ENCODE measurements around the gene WDR75. TPM values are rescaled to one million over a fixed set of nuclear protein-coding genes. Genes with fewer than 3 reads are reported as not detected.

Gene WDR75
- polyA plus RNA-seq, 4 donors, result 11.6 to 37.5 (median 15.6) TPM

- H3K27me3 ChIP-seq (ENCODE audit: control insufficient read depth in 3 of 3, insufficient read depth in 3 of 3, low read length in 3 of 3), result no peaks in the 10 kb centered on the region
- DNase-seq (no peak), FAIRE-seq (no peak)
- no peaks in the 10 kb centered on the region for H3K9me3 ChIP-seq (ENCODE audit: control insufficient read depth in 2 of 2, insufficient read depth in 1 of 2, low read depth in 1 of 2, low read length in 1 of 2)
- 90 to 92% (median 91%) methylated on average over 3 of the region's 3 CpGs for WGBS, 3 donors
- H3K27ac ChIP-seq (ENCODE audit: low read depth in 1 of 3, low read length in 2 of 3), result no peak overlapping the region
- no peak overlapping the region for H3K4me3 ChIP-seq (ENCODE audit: low read depth in 1 of 3, low read length in 3 of 3)
- no peaks in the 10 kb centered on the region for H3K36me3 ChIP-seq (ENCODE audit: control insufficient read depth in 3 of 3, insufficient read depth in 2 of 3, low read depth in 1 of 3, low read length in 3 of 3)
- H3K4me1 ChIP-seq (ENCODE audit: control insufficient read depth in 3 of 3, insufficient read depth in 2 of 3, low read depth in 1 of 3, low read length in 2 of 3), result peaks cover 0 to 3% (median 0%) of the 10 kb centered on the region in 3 donors
Observed at GRCh38 chr2:189409131-189409530, 32.1 kb upstream of the WDR75 start.

- Histone ChIP-seq H3K4me1 (ENCODE audit: control insufficient read depth in 3 of 3, insufficient read depth in 2 of 3, low read depth in 1 of 3, low read length in 2 of 3) (peaks cover 0 to 3% (median 0%) of the 10 kb centered on the region in 3 donors), H3K4me3 (ENCODE audit: low read depth in 1 of 3, low read length in 3 of 3) (no peak overlapping the region), H3K27me3 (ENCODE audit: control insufficient read depth in 3 of 3, insufficient read depth in 3 of 3, low read length in 3 of 3) (no peaks in the 10 kb centered on the region), H3K9me3 (ENCODE audit: control insufficient read depth in 2 of 2, insufficient read depth in 1 of 2, low read depth in 1 of 2, low read length in 1 of 2) (no peaks in the 10 kb centered on the region), H3K36me3 (ENCODE audit: control insufficient read depth in 3 of 3, insufficient read depth in 2 of 3, low read depth in 1 of 3, low read length in 3 of 3) (no peaks in the 10 kb centered on the region), H3K27ac (ENCODE audit: low read depth in 1 of 3, low read length in 2 of 3) (no peak overlapping the region)
- WGBS, 3 donors, result 70 to 89% (median 79%) methylated on average over 1 of the region's 1 CpG
- no peak for FAIRE-seq
- no peak for DNase-seq
Observed at GRCh38 chr2:189409647-189410046, 31.6 kb upstream of the WDR75 start.

DNA sequence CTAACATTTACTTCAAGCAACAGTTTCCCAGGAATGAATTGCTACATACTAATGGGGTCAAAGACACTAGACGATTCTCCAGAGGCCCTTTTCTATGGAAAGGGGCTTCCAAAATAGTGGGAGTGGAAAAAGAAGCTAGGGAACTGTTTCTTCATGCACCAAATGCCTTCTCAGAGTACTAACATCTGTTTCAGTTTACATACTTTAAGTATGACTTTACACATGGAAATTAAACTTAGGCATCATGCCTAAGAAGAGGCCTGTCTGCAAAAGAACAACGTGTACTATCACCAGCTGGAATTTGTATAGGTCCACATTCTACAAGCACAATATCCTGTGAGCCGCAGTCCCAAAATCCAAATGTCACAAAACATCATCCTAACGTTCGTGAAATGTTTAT, 29.4 kb upstream of the WDR75 start:
- Histone ChIP-seq H3K27ac (ENCODE audit: low read depth in 1 of 3, low read length in 2 of 3) (peak overlapping the region in 1 of 3 donors; percentile 17), H3K9me3 (ENCODE audit: control insufficient read depth in 2 of 2, insufficient read depth in 1 of 2, low read depth in 1 of 2, low read length in 1 of 2) (no peaks in the 10 kb centered on the region), H3K36me3 (ENCODE audit: control insufficient read depth in 3 of 3, insufficient read depth in 2 of 3, low read depth in 1 of 3, low read length in 3 of 3) (no peaks in the 10 kb centered on the region), H3K4me1 (ENCODE audit: control insufficient read depth in 3 of 3, insufficient read depth in 2 of 3, low read depth in 1 of 3, low read length in 2 of 3) (peaks cover 0 to 3% (median 0%) of the 10 kb centered on the region in 3 donors), H3K27me3 (ENCODE audit: control insufficient read depth in 3 of 3, insufficient read depth in 3 of 3, low read length in 3 of 3) (no peaks in the 10 kb centered on the region), H3K4me3 (ENCODE audit: low read depth in 1 of 3, low read length in 3 of 3) (no peak overlapping the region)
- DNase-seq (peak in 1 of 2 donors; percentile 36), FAIRE-seq (no peak)
- WGBS, 3 donors, result 42 to 52% (median 50%) methylated on average over 5 of the region's 5 CpGs

GRCh38 chr2:189412330-189412953, 28.8 kb upstream of the WDR75 start:
- no peak overlapping the region for H3K4me3 ChIP-seq (ENCODE audit: low read depth in 1 of 3, low read length in 3 of 3)
- H3K27me3 ChIP-seq (ENCODE audit: control insufficient read depth in 3 of 3, insufficient read depth in 3 of 3, low read length in 3 of 3), result no peaks in the 10 kb centered on the region
- no peaks in the 10 kb centered on the region for H3K36me3 ChIP-seq (ENCODE audit: control insufficient read depth in 3 of 3, insufficient read depth in 2 of 3, low read depth in 1 of 3, low read length in 3 of 3)
- peaks cover 0 to 3% (median 0%) of the 10 kb centered on the region in 3 donors for H3K4me1 ChIP-seq (ENCODE audit: control insufficient read depth in 3 of 3, insufficient read depth in 2 of 3, low read depth in 1 of 3, low read length in 2 of 3)
- H3K9me3 ChIP-seq (ENCODE audit: control insufficient read depth in 2 of 2, insufficient read depth in 1 of 2, low read depth in 1 of 2, low read length in 1 of 2), result no peaks in the 10 kb centered on the region
- DNase-seq (peak; percentile 47 to 58), FAIRE-seq (peak; percentile 94)
- no peak overlapping the region for H3K27ac ChIP-seq (ENCODE audit: low read depth in 1 of 3, low read length in 2 of 3)
- WGBS, 3 donors, result 42 to 52% (median 51%) methylated on average over 4 of the region's 4 CpGs

GRCh38 chr2:189413249-189413648, 28.0 kb upstream of the WDR75 start:
- Histone ChIP-seq H3K36me3 (ENCODE audit: control insufficient read depth in 3 of 3, insufficient read depth in 2 of 3, low read depth in 1 of 3, low read length in 3 of 3) (no peaks in the 10 kb centered on the region), H3K27ac (ENCODE audit: low read depth in 1 of 3, low read length in 2 of 3) (no peak overlapping the region), H3K4me1 (ENCODE audit: control insufficient read depth in 3 of 3, insufficient read depth in 2 of 3, low read depth in 1 of 3, low read length in 2 of 3) (peaks cover 0 to under 1% (median 0%) of the 10 kb centered on the region in 3 donors), H3K4me3 (ENCODE audit: low read depth in 1 of 3, low read length in 3 of 3) (no peak overlapping the region), H3K27me3 (ENCODE audit: control insufficient read depth in 3 of 3, insufficient read depth in 3 of 3, low read length in 3 of 3) (no peaks in the 10 kb centered on the region), H3K9me3 (ENCODE audit: control insufficient read depth in 2 of 2, insufficient read depth in 1 of 2, low read depth in 1 of 2, low read length in 1 of 2) (no peaks in the 10 kb centered on the region)
- FAIRE-seq (no peak), DNase-seq (no peak)
- WGBS, 3 donors, result 84 to 86% (median 85%) methylated on average over 4 of the region's 4 CpGs

DNA sequence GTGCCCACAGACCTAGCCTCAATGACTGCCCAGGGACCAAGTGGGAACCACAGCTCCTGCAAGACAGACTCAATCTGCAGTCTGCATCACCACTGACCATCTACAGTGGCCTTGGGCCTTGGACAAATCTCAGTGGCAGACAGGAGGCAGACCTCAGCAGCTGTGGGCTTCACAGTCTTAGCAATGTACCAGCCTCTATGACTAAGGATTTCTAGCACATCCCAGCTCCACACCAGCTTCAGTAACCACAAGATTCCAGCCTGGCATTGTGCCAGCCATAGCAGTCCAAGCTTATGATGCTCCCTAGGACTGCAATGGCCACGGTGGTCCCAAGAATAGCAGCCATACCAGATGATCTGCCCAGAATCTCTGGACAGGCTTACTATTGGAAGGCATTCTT, 19.6 kb upstream of the WDR75 start:
- H3K4me1 ChIP-seq (ENCODE audit: control insufficient read depth in 3 of 3, insufficient read depth in 2 of 3, low read depth in 1 of 3, low read length in 2 of 3), result no peaks in the 10 kb centered on the region
- 50 to 74% (median 67%) methylated on average over 1 of the region's 1 CpG for WGBS, 3 donors

DNA sequence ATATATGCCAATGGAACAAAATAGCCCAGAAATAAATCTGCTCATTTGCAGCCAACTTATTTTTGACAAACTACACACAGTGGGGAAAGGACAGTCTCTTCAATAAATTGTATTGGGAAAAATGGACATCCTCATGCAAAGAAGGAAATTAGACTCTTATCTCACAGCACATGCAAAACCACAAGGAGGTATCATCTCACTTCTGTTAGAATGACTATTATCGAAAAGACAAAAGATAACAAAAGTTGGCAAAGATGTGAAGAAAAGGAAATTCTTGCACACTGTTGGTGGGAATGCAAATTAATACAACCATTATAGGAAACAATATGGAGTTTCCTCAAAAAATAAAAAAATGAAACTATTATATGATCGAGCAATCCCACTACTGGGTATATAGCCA, 16.3 kb upstream of the WDR75 start:
- Histone ChIP-seq H3K27ac (ENCODE audit: low read depth in 1 of 3, low read length in 2 of 3) (no peak overlapping the region), H3K9me3 (ENCODE audit: control insufficient read depth in 2 of 2, insufficient read depth in 1 of 2, low read depth in 1 of 2, low read length in 1 of 2) (peaks cover 0 to 7% of the 10 kb centered on the region in 2 donors), H3K4me1 (ENCODE audit: control insufficient read depth in 3 of 3, insufficient read depth in 2 of 3, low read depth in 1 of 3, low read length in 2 of 3) (peaks cover 0 to 3% (median 0%) of the 10 kb centered on the region in 3 donors), H3K27me3 (ENCODE audit: control insufficient read depth in 3 of 3, insufficient read depth in 3 of 3, low read length in 3 of 3) (no peaks in the 10 kb centered on the region), H3K36me3 (ENCODE audit: control insufficient read depth in 3 of 3, insufficient read depth in 2 of 3, low read depth in 1 of 3, low read length in 3 of 3) (no peaks in the 10 kb centered on the region), H3K4me3 (ENCODE audit: low read depth in 1 of 3, low read length in 3 of 3) (no peak overlapping the region)
- DNase-seq, result no peak
- no peak for FAIRE-seq
- WGBS, 3 donors, result 88 to 97% (median 89%) methylated on average over 2 of the region's 2 CpGs

More for the DNA sequence above, 19.6 kb upstream of the WDR75 start:
- Histone ChIP-seq H3K27ac (ENCODE audit: low read depth in 1 of 3, low read length in 2 of 3) (no peak overlapping the region), H3K4me3 (ENCODE audit: low read depth in 1 of 3, low read length in 3 of 3) (no peak overlapping the region), H3K27me3 (ENCODE audit: control insufficient read depth in 3 of 3, insufficient read depth in 3 of 3, low read length in 3 of 3) (no peaks in the 10 kb centered on the region), H3K36me3 (ENCODE audit: control insufficient read depth in 3 of 3, insufficient read depth in 2 of 3, low read depth in 1 of 3, low read length in 3 of 3) (no peaks in the 10 kb centered on the region), H3K9me3 (ENCODE audit: control insufficient read depth in 2 of 2, insufficient read depth in 1 of 2, low read depth in 1 of 2, low read length in 1 of 2) (peaks cover 0 to 7% of the 10 kb centered on the region in 2 donors)
- no peak for DNase-seq
- no peak for FAIRE-seq

DNA sequence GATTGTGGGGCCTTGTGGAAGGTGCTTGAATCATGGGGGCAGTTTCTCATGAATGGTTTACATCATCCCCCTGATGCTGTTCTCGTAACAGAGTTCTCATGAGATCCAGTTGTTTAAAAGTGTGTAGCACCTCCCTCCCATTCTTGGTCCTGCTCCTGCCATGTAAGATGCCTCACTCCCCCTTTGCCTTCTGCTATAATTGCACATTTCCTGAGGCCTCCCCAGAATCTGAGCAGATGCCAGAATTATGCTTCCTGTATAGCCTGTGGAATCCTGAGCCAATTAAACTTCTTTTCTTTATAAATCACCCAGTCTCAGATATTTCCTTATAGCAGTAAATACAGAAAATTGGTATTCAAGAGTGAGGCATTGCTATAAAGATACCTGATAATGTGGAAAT, 15.6 kb upstream of the WDR75 start:
- DNase-seq (no peak), FAIRE-seq (no peak)
- Histone ChIP-seq H3K4me3 (ENCODE audit: low read depth in 1 of 3, low read length in 3 of 3) (no peak overlapping the region), H3K27ac (ENCODE audit: low read depth in 1 of 3, low read length in 2 of 3) (no peak overlapping the region), H3K36me3 (ENCODE audit: control insufficient read depth in 3 of 3, insufficient read depth in 2 of 3, low read depth in 1 of 3, low read length in 3 of 3) (no peaks in the 10 kb centered on the region), H3K4me1 (ENCODE audit: control insufficient read depth in 3 of 3, insufficient read depth in 2 of 3, low read depth in 1 of 3, low read length in 2 of 3) (peaks cover 0 to 3% (median 0%) of the 10 kb centered on the region in 3 donors), H3K9me3 (ENCODE audit: control insufficient read depth in 2 of 2, insufficient read depth in 1 of 2, low read depth in 1 of 2, low read length in 1 of 2) (peaks cover 0 to 7% of the 10 kb centered on the region in 2 donors), H3K27me3 (ENCODE audit: control insufficient read depth in 3 of 3, insufficient read depth in 3 of 3, low read length in 3 of 3) (no peaks in the 10 kb centered on the region)
- WGBS, 3 donors, result 92 to 100% (median 96%) methylated on average over 1 of the region's 1 CpG

GRCh38 chr2:189426886-189427285, 14.4 kb upstream of the WDR75 start:
- Histone ChIP-seq H3K36me3 (ENCODE audit: control insufficient read depth in 3 of 3, insufficient read depth in 2 of 3, low read depth in 1 of 3, low read length in 3 of 3) (no peaks in the 10 kb centered on the region), H3K4me3 (ENCODE audit: low read depth in 1 of 3, low read length in 3 of 3) (no peak overlapping the region), H3K4me1 (ENCODE audit: control insufficient read depth in 3 of 3, insufficient read depth in 2 of 3, low read depth in 1 of 3, low read length in 2 of 3) (peaks cover 0 to 3% (median 0%) of the 10 kb centered on the region in 3 donors), H3K9me3 (ENCODE audit: control insufficient read depth in 2 of 2, insufficient read depth in 1 of 2, low read depth in 1 of 2, low read length in 1 of 2) (peaks cover 0 to 2% of the 10 kb centered on the region in 2 donors), H3K27me3 (ENCODE audit: control insufficient read depth in 3 of 3, insufficient read depth in 3 of 3, low read length in 3 of 3) (no peaks in the 10 kb centered on the region), H3K27ac (ENCODE audit: low read depth in 1 of 3, low read length in 2 of 3) (no peak overlapping the region)
- FAIRE-seq, result no peak
- no peak for DNase-seq
- WGBS, 3 donors, result 93 to 98% (median 96%) methylated on average over 2 of the region's 2 CpGs
